IMR-90 (cell line): ENCODE measurements around the gene ARL14EPL. TPM values are rescaled to one million over a fixed set of nuclear protein-coding genes. Genes with fewer than 3 reads are reported as not detected.

Experiments
- ATAC-seq: fragments of 200-7000 bp; cut with Tn5 transposase; 2 replicates; pipeline ENCODE4 v1.9.1; 2020; ENCODE audit warnings: low read depth, mild to moderate bottlenecking, moderate library complexity
- BruUV-seq: library from RNA; stranded (reverse); fragments of 400-500 nt; replicated peaks from 2 replicates; lab custom pipeline; 2021; lab: Mats Ljungman, UMichigan
- CTCF ChIA-PET: fragments of 300-600 bp; formaldehyde crosslinking; extraction: SDS; loops from one replicate; lab custom pipeline; 2021; ENCODE audit warnings: antibody characterized with exemption; lab: Yijun Ruan, JAX
- POLR2A ChIA-PET: fragments of 300-600 bp; sonication (Branson Sonifier 250); formaldehyde crosslinking; loops from one replicate; lab custom pipeline; 2022; ENCODE audit warnings: antibody characterized with exemption; ENCODE audit not compliant: unreplicated experiment; lab: Charles Lee
- DNase-seq: peaks from one replicate; pipeline ENCODE4 v3.0.0; 2013
- H2AFZ ChIP-seq: replicated peaks from 2 replicates; pipeline ENCODE3; 2013; ENCODE audit warnings: low read length, mild to moderate bottlenecking; ENCODE audit not compliant: poor library complexity
- H2AK5ac ChIP-seq: 2 replicates; pipeline ENCODE4 v1.6.1; 2013; ENCODE audit warnings: low read depth, low read length, inconsistent platforms
- H2AK9ac ChIP-seq: replicated peaks from 2 replicates; pipeline ENCODE3; 2013; ENCODE audit warnings: mild to moderate bottlenecking, low read depth, low read length, moderate library complexity; ENCODE audit not compliant: poor library complexity
- H2BK120ac ChIP-seq: 2 replicates; pipeline ENCODE4 v1.6.1; 2013; ENCODE audit warnings: low read depth, low read length, inconsistent platforms
- H2BK15ac ChIP-seq: 3 replicates; pipeline ENCODE4 v1.6.1; 2013; ENCODE audit warnings: low read depth, low read length, inconsistent platforms
- H2BK20ac ChIP-seq: 2 replicates; pipeline ENCODE4 v1.6.1; 2013; ENCODE audit warnings: low read depth, mild to moderate bottlenecking, inconsistent platforms, low read length, moderate library complexity
- H2BK5ac ChIP-seq: 2 replicates; pipeline ENCODE4 v1.6.1; 2013; ENCODE audit warnings: mild to moderate bottlenecking, low read depth, low read length, inconsistent platforms; ENCODE audit not compliant: poor library complexity, severe bottlenecking
- H3K14ac ChIP-seq: replicated peaks from 2 replicates; pipeline ENCODE4 v1.6.1; 2013; ENCODE audit warnings: low read depth, low read length, inconsistent platforms
- H3K18ac ChIP-seq: 2 replicates; pipeline ENCODE4 v1.6.1; 2013; ENCODE audit warnings: low read depth, low read length, control low read depth
- H3K23ac ChIP-seq: 2 replicates; pipeline ENCODE4 v1.6.1; 2013; ENCODE audit warnings: low read depth, low read length, inconsistent platforms
- H3K27ac ChIP-seq: 2 replicates; pipeline ENCODE4 v1.5.1; 2013; ENCODE audit warnings: mild to moderate bottlenecking, control low read depth, low read length; ENCODE audit not compliant: insufficient read depth
- H3K27me3 ChIP-seq: 2 replicates; pipeline ENCODE4 v1.6.1; 2013; ENCODE audit warnings: low read length; ENCODE audit not compliant: control insufficient read depth, insufficient read depth
- H3K36me3 ChIP-seq: 2 replicates; pipeline ENCODE4 v1.6.1; 2013; ENCODE audit warnings: low read length, mixed read lengths; ENCODE audit not compliant: control insufficient read depth, insufficient read depth
- H3K4ac ChIP-seq: 2 replicates; pipeline ENCODE4 v1.6.1; 2013; ENCODE audit warnings: low read depth, low read length, inconsistent platforms
- H3K4me1 ChIP-seq: 2 replicates; pipeline ENCODE4 v1.6.1; 2013; ENCODE audit warnings: low read length, mixed read lengths; ENCODE audit not compliant: control insufficient read depth, insufficient read depth
- H3K4me2 ChIP-seq: 2 replicates; pipeline ENCODE4 v1.6.1; 2013; ENCODE audit warnings: low read depth, mild to moderate bottlenecking, control low read depth, low read length, moderate library complexity
- H3K4me3 ChIP-seq: 2 replicates; pipeline ENCODE4 v1.5.1; 2013; ENCODE audit warnings: low read depth, mild to moderate bottlenecking, control low read depth, low read length, moderate library complexity; ENCODE audit not compliant: insufficient read depth
- H3K56ac ChIP-seq: 2 replicates; pipeline ENCODE4 v1.6.1; 2013; ENCODE audit warnings: low read length, inconsistent platforms; ENCODE audit not compliant: insufficient read depth; ENCODE audit errors: extremely low read depth
- H3K79me1 ChIP-seq, 2 experiments: 2 replicates each; pipeline ENCODE4 v1.6.1; 2013; ENCODE audit warnings: low read length in 2 of 2, inconsistent platforms in 1 of 2, low read depth in 1 of 2
- H3K9ac ChIP-seq: 2 replicates; pipeline ENCODE4 v1.6.1; 2013; ENCODE audit warnings: low read depth, low read length, control low read depth
- H3K9me1 ChIP-seq: 2 replicates; pipeline ENCODE4 v1.6.1; 2013; ENCODE audit warnings: low read length, inconsistent platforms; ENCODE audit not compliant: insufficient read depth
- H3K9me3 ChIP-seq: 2 replicates; pipeline ENCODE4 v1.6.1; 2013; ENCODE audit warnings: low read length; ENCODE audit not compliant: control insufficient read depth, insufficient read depth
- H4K20me1 ChIP-seq: 2 replicates; pipeline ENCODE4 v1.6.1; 2013; ENCODE audit warnings: low read length, inconsistent platforms; ENCODE audit not compliant: insufficient read depth
- H4K5ac ChIP-seq: 2 replicates; pipeline ENCODE4 v1.6.1; 2013; ENCODE audit warnings: mild to moderate bottlenecking, low read depth, low read length, control low read depth
- H4K8ac ChIP-seq, 2 experiments: 2 replicates each; pipeline ENCODE4 v1.6.1; 2013; ENCODE audit warnings: low read depth in 2 of 2, low read length in 2 of 2, control low read depth in 1 of 2, inconsistent platforms in 1 of 2
- H4K91ac ChIP-seq: 2 replicates; pipeline ENCODE4 v1.6.1; 2013; ENCODE audit warnings: low read depth, low read length, inconsistent platforms; ENCODE audit not compliant: insufficient read depth
- BHLHE40 ChIP-seq: fragments of 150-350 bp; IDR thresholded peaks from 2 replicates; pipeline ENCODE4 v1.6.1; 2016; ENCODE audit warnings: mild to moderate bottlenecking, low read depth, low read length
- CEBPB ChIP-seq: IDR thresholded peaks from 2 replicates; pipeline ENCODE4 v1.6.1; 2012; ENCODE audit warnings: low read depth, low read length, improper control_type of control experiment
- CHD1 ChIP-seq: IDR thresholded peaks from 2 replicates; pipeline ENCODE4 v1.6.1; 2012; ENCODE audit warnings: low read depth, low read length, improper control_type of control experiment
- CTCF ChIP-seq: conservative IDR thresholded peaks from 2 replicates; pipeline ENCODE4 v1.5.1; 2012; ENCODE audit warnings: mild to moderate bottlenecking, low read depth, low read length, improper control_type of control experiment
- ELK1 ChIP-seq: fragments of 150-350 bp; IDR thresholded peaks from 2 replicates; pipeline ENCODE4 v1.6.1; 2016; ENCODE audit warnings: low read depth, mild to moderate bottlenecking, low read length, moderate library complexity, borderline replicate concordance
- FOS ChIP-seq: fragments of 150-350 bp; IDR thresholded peaks from 2 replicates; pipeline ENCODE4 v1.6.1; 2016; ENCODE audit warnings: low read depth, low read length
- MAFK ChIP-seq: IDR thresholded peaks from 2 replicates; pipeline ENCODE4 v1.6.1; 2012; ENCODE audit warnings: low read depth, low read length, improper control_type of control experiment
- MAZ ChIP-seq: IDR thresholded peaks from 2 replicates; pipeline ENCODE4 v1.6.1; 2012; ENCODE audit warnings: low read depth, mild to moderate bottlenecking, low read length, improper control_type of control experiment, moderate library complexity, borderline replicate concordance
- MXI1 ChIP-seq: IDR thresholded peaks from 2 replicates; pipeline ENCODE4 v1.6.1; 2012; ENCODE audit warnings: low read depth, mild to moderate bottlenecking, low read length, moderate library complexity, borderline replicate concordance
- NFE2L2 ChIP-seq: fragments of 150-350 bp; IDR thresholded peaks from 2 replicates; pipeline ENCODE4 v1.6.1; 2016; ENCODE audit warnings: low read depth, mild to moderate bottlenecking, low read length
- POLR2A ChIP-seq: IDR thresholded peaks from 2 replicates; pipeline ENCODE4 v1.6.1; 2012; ENCODE audit warnings: mild to moderate bottlenecking, low read depth, low read length
- RAD21 ChIP-seq: IDR thresholded peaks from 2 replicates; pipeline ENCODE4 v1.6.1; 2012; ENCODE audit warnings: low read length, improper control_type of control experiment
- RCOR1 ChIP-seq: IDR thresholded peaks from 2 replicates; pipeline ENCODE4 v1.6.1; 2012; ENCODE audit warnings: mild to moderate bottlenecking, low read length, improper control_type of control experiment; ENCODE audit not compliant: insufficient replicate concordance
- RFX5 ChIP-seq: IDR thresholded peaks from 2 replicates; pipeline ENCODE4 v1.8.0; 2012; ENCODE audit warnings: low read depth, mild to moderate bottlenecking, low read length, moderate library complexity
- SMC3 ChIP-seq: fragments of 150-350 bp; IDR thresholded peaks from 2 replicates; pipeline ENCODE4 v1.6.1; 2016; ENCODE audit warnings: low read depth, mild to moderate bottlenecking, antibody characterized with exemption, low read length, moderate library complexity
- USF2 ChIP-seq: fragments of 150-350 bp; IDR thresholded peaks from 2 replicates; pipeline ENCODE4 v1.6.1; 2017; ENCODE audit warnings: mild to moderate bottlenecking, antibody characterized with exemption, low read length, low read depth
- WGBS, 2 experiments: methylation state at CpG; one replicate each; pipeline versions ENCODE4 v1.1.5 to v1.1.7; 2013; ENCODE audit warnings: missing lambda C conversion rate in 2 of 2; ENCODE audit not compliant: insufficient read length in 1 of 2; ENCODE audit errors: extremely low coverage in 2 of 2; 5-methylcytosine and 5-hydroxymethylcytosine counted together
- dilution Hi-C: fragments of 300-500 bp; cut with HindIII; formaldehyde crosslinking; loops from one replicate; pipeline ENCODE4 v1.14.3; 2018; ENCODE audit warnings: low sequenced_read_pairs; ENCODE audit not compliant: unreplicated experiment
- in situ Hi-C: fragments of 300-500 bp; cut with MboI; formaldehyde crosslinking; loops from 3 replicates; pipeline ENCODE4 v1.14.3; 2019; ENCODE audit warnings: low sequenced_read_pairs, inconsistent platforms, mixed read lengths
- intact Hi-C: fragments of 100-400 bp; cut with micrococcal nuclease; formaldehyde crosslinking; loops from 2 replicates; pipeline ENCODE4 v1.10.0; 2022
- polyA plus RNA-seq, 3 experiments: library from polyadenylated mRNA; depleted of rRNA; stranded (reverse); fragments of >200 nt; gene quantifications; 2 replicates each; pipeline ENCODE4 v1.2.3, GENCODE V29; 2012; ENCODE audit warnings: low replicate concordance in 1 of 3
- total RNA-seq: library from RNA; depleted of rRNA; stranded (reverse); fragments of >200 nt; gene quantifications from 2 replicates; pipeline ENCODE4 v1.2.3, GENCODE V29; 2012

Gene ARL14EPL
- total and polyA plus RNA-seq, 2 of the 4 experiments (the other 2 are of a cell fraction), result not detected

GRCh38 chr5:116058346-116058936, 26.2 kb downstream of the ARL14EPL start:
- Histone ChIP-seq H2BK120ac (no peak overlapping the region), H3K4me3 (no peak overlapping the region), H3K14ac (no peak overlapping the region), H3K79me1 (no peaks in the 10 kb centered on the region), H3K9me1 (no peaks in the 10 kb centered on the region), H3K4me1 (no peaks in the 10 kb centered on the region), H4K20me1 (no peaks in the 10 kb centered on the region), H3K4ac (no peak overlapping the region), H3K56ac (no peak overlapping the region), H3K27me3 (peaks cover 4% of the 10 kb centered on the region), H3K23ac (no peak overlapping the region), H2AK5ac (no peak overlapping the region), H3K9me3 (no peaks in the 10 kb centered on the region), H3K4me2 (no peak overlapping the region), H2BK20ac (no peak overlapping the region), H4K8ac (no peak overlapping the region), H2AK9ac (no peak overlapping the region), H3K27ac (no peak overlapping the region), H3K9ac (no peak overlapping the region), H2BK15ac (no peak overlapping the region), H2AFZ (no peak overlapping the region), H4K5ac (no peak overlapping the region), H3K18ac (no peak overlapping the region), H3K36me3 (no peaks in the 10 kb centered on the region), H4K91ac (no peak overlapping the region), H2BK5ac (no peak overlapping the region)
- no TSS peak for BruUV-seq
- WGBS, 2 experiments, result 75% methylated on average over 4 of the region's 13 CpGs; no CpG with 5 or more reads in 1 of the 2 experiments
- no peak for DNase-seq
- intact Hi-C loops, result no loop called here
- ChIA-PET CTCF (no interaction called here), POLR2A (no interaction called here)
- in situ Hi-C loops, result loop anchor here (25.0 kb wide), 1 partner anchor 746 kb away; no protein-coding TSS in a partner anchor
- dilution Hi-C loops, result no loop called here
- TF ChIP-seq RCOR1 (no peak), CEBPB (no peak), SMC3 (no peak), MAZ (no peak), POLR2A (no peak), RFX5 (no peak), CHD1 (no peak), NFE2L2 (no peak), FOS (no peak), MAFK (no peak), CTCF (no peak), MXI1 (no peak), RAD21 (no peak), USF2 (no peak), BHLHE40 (no peak), ELK1 (no peak)
- no peak for ATAC-seq
